ENCODE measurements around the gene SLC25A43.

DNA sequence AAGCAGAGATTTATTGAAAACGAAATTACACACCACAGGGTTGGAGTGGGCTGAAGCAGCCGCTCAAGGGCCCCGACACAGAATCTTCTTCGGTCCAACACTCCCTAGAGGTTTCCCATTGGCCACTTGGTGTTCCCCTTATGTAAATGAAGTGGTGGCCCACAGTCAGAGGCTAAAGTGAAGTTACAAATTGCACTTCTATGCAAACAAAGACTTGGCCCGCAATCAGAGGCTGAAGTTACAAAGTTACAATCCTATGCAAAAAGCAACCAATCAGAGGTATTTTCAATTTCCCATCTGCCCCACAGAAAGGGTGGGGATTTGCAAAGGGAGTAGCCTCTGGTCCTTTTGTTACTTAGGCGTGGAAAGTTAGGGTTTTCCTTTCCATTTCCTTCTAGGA lies 35.7 kb upstream of the SLC25A43 start:
- TF ChIP-seq TAF1 (IDR thresholded peaks at IDR 0.05; ENCODE audit: low read depth, low read length) (no peak), POLR2A (IDR thresholded peaks at IDR 0.05; ENCODE audit: low read depth, low read length) (no peak), POLR2AphosphoS5 (IDR thresholded peaks at IDR 0.05; ENCODE audit: low read depth, low read length) (no peak), SPI1 (IDR thresholded peaks at IDR 0.05; ENCODE audit: low read depth, low read length) (no peak), POU2F2 (IDR thresholded peaks at IDR 0.05; ENCODE audit: low read depth, low read length) (no peak)
